ENCODE results near the gene USP25. TPM values are rescaled to one million over a fixed set of nuclear protein-coding genes. Genes with fewer than 3 reads are reported as not detected.

The USP25 gene
- total RNA-seq, 1 donor = 33.7 TPM

DNA sequence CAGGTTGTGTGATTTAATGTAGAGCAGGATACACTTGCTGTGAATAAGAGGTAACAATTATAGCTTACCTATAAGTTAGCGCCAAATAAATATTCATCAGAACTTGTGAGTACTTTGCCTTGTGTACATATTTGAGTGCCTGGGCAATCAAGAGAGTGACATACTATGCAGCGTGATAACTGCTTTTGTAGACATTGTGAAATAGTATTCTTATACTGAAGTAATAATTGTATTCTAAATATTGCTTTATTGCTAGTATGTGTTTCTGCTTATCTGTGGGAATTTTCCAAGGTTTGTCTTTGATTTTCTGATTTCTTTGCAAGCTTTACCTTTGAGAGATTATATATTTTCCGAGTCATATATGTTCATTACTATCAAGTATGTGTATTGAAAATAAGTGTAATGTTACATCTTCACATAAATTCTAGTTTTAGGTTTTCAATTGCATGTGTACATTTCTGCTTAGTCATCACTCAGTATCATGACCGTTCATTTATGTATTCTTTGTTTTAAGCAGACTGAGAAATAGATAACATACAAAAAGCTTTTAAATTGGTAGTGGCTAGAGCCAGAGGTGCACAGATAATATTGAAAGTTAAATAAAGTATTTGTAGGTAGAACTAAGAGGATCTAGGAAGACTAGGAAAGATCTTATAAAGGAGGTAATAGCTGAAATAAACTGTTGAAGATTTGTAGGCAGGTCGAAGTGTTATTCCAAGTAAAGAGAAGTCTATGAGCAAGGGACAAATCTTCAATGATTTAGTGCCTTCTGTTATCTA lies 19.5 kb downstream of the USP25 start:
- no peak for TF ChIP-seq CTCF (IDR thresholded peaks at IDR 0.05; ENCODE audit: insufficient read depth, low read depth, low read length)
- peak; percentile 41 for DNase-seq (ENCODE audit: low read depth)
- no peak overlapping the region for H3K4me3 ChIP-seq (ENCODE audit: low read depth, low read length)

DNA sequence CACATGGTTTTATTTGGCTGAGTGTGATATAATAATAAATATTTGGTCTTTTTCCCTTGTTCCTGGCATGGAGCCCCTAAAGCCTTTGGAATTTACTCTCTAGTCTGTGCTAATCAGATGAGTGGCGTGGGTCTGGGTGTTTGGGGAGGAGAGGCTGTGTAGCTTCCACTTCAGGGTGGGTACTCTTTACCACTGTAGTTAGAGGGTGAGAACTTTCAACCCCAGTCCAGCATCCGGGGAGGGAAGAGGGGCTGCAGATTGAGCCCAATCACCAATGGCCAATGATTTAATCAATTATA lies 20.0 kb downstream of the USP25 start:
- DNase-seq (ENCODE audit: low read depth) = peak; percentile 33
- no peak overlapping the region for H3K4me3 ChIP-seq (ENCODE audit: low read depth, low read length)
- no peak for TF ChIP-seq CTCF (IDR thresholded peaks at IDR 0.05; ENCODE audit: insufficient read depth, low read depth, low read length)

GRCh38 chr21:15751037-15751436 lies 21.3 kb downstream of the USP25 start:
- no peak overlapping the region for H3K4me3 ChIP-seq (ENCODE audit: low read depth, low read length)
- no peak for TF ChIP-seq CTCF (IDR thresholded peaks at IDR 0.05; ENCODE audit: insufficient read depth, low read depth, low read length)

DNA sequence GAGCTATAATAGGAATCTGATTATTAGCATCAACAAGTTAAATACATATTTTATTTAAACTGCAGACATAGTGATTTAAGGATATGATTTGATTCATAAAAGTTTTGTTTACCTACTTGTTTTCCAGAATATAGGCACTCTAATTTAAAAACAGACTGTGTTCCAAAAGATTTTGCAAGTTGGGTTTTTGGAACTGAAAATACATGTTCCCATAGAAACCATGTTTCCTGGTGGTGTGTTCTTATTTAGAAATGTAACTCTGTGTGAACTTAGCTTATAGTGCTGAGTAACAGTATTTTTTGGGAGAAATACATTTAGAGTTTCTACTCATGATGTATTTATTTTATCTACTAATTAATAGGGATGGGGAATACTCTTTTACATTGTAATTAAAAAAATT lies 21.8 kb downstream of the USP25 start:
- no peak for TF ChIP-seq CTCF (IDR thresholded peaks at IDR 0.05; ENCODE audit: insufficient read depth, low read depth, low read length)
- no peak overlapping the region for H3K4me3 ChIP-seq (ENCODE audit: low read depth, low read length)
- no peak for DNase-seq (ENCODE audit: low read depth)

More at GRCh38 chr21:15751037-15751436, 21.3 kb downstream of the USP25 start:
- DNase-seq (ENCODE audit: low read depth) = no peak

- no peak for TF ChIP-seq CTCF (IDR thresholded peaks at IDR 0.05; ENCODE audit: insufficient read depth, low read depth, low read length)
- DNase-seq (ENCODE audit: low read depth) = no peak
- H3K4me3 ChIP-seq (ENCODE audit: low read depth, low read length) = no peak overlapping the region
Measured at GRCh38 chr21:15752763-15753407, 23.1 kb downstream of the USP25 start.

DNA sequence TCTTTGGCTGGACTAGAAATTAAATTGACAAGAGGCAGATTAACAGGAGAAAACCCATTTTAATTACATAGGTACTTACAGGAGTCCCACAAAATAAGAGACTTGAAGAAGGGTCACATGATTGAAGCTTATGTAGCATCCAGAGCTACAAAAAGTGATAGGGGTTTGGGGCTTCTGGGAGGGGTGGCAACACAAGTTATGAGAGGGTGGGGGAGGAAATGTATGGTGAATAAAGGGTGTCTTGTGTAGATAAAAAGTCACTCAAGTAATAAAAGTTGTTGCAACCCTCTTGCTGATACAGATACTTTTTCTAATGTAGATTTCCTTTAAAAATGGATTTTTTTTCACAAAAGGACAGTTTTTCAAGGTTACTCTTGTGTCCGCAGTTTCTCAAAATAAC lies 24.0 kb downstream of the USP25 start:
- TF ChIP-seq CTCF (IDR thresholded peaks at IDR 0.05; ENCODE audit: insufficient read depth, low read depth, low read length) = no peak
- H3K4me3 ChIP-seq (ENCODE audit: low read depth, low read length) = no peak overlapping the region
- no peak for DNase-seq (ENCODE audit: low read depth)

Measured in fibroblast of villous mesenchyme (primary cell).